Mesenteric fat pad (tissue), 1 donor: ENCODE data around the gene FBXL15. TPM values are rescaled to one million over a fixed set of nuclear protein-coding genes. Genes with fewer than 3 reads are reported as not detected.

Experiments
- DNase-seq: peaks from one replicate; pipeline ENCODE4 v3.0.0-alpha.2; 2020; ENCODE audit warnings: low spot score
- total RNA-seq: library from RNA; stranded (reverse); fragmentation: NEBNext Ultra II Directional; extraction: Animal tissue kit (Norgen Biotek cat#: 25700); gene quantifications from one replicate; pipeline ENCODE4 v1.2.1, GENCODE V29; 2021
- donor health status: DM: yes; HTN: yes; CAD: no.

The FBXL15 gene
- total RNA-seq, 1 donor from 2014 or later = 15.4 TPM

DNA sequence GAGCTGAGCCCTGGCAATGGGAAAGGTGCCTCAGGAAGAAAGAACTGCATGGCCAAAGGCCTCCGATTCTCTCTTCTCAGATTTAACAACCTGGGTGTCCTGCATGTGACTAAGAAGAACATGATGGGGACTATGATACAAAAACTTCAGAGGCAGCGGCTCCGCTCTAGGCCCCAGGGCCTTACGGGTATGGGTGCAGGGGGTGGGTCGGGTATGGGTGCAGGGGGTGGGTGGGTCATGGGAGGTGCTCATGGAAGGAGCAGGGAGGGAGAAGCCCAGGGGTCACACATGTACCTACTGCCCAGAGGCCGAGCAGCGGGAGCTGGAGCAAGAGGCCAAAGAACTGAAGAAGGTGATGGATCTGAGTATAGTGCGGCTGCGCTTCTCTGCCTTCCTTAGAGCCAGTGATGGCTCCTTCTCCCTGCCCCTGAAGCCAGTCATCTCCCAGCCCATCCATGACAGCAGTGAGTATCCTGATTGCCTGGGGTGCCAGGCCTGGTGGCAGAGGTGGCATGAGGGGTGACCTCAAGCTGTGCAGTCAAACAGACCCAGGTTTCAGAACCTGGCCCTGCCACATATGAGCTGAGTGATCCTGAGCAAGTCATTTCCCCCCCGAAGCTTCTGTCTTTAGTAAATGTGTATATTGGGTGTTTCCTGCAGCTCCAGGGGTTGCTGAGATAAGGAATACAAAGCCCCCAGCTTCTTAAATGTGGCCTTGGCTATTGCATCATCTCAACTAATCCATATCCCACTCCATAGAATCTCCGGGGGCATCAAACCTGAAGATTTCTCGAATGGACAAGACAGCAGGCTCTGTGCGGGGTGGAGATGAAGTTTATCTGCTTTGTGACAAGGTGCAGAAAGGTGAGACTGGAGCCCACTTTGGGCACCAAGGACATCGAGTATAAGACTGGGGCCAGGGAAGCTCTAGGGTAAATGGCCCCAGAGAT, 23.1 kb upstream of the FBXL15 start:
- no peak for DNase-seq

DNA sequence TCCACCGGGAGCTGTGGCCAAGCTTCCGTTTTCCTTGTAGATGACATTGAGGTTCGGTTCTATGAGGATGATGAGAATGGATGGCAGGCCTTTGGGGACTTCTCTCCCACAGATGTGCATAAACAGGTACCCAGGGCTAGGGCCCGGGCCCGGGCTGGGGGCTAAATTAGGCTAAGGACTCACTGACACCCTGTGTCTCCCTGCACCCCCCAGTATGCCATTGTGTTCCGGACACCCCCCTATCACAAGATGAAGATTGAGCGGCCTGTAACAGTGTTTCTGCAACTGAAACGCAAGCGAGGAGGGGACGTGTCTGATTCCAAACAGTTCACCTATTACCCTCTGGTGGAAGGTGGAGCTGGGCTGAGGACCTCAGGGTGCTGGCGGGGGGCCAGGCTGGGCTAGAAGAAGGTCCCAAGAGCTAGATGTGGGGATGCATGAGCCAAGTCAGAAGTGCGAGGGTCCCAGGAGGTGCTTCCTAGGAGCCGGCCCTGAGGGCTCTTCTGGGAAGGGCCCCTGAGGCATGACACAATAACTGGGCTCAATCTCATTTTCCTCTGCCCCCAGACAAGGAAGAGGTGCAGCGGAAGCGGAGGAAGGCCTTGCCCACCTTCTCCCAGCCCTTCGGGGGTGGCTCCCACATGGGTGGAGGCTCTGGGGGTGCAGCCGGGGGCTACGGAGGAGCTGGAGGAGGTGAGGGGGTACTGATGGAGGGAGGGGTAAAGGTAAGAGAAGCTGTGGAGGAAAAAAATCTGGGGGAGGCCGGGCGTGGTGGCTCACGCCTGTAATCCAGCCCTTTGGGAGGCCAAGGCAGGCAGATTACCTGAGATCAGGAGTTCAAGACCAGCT, 22.2 kb upstream of the FBXL15 start:
- no peak for DNase-seq

DNA sequence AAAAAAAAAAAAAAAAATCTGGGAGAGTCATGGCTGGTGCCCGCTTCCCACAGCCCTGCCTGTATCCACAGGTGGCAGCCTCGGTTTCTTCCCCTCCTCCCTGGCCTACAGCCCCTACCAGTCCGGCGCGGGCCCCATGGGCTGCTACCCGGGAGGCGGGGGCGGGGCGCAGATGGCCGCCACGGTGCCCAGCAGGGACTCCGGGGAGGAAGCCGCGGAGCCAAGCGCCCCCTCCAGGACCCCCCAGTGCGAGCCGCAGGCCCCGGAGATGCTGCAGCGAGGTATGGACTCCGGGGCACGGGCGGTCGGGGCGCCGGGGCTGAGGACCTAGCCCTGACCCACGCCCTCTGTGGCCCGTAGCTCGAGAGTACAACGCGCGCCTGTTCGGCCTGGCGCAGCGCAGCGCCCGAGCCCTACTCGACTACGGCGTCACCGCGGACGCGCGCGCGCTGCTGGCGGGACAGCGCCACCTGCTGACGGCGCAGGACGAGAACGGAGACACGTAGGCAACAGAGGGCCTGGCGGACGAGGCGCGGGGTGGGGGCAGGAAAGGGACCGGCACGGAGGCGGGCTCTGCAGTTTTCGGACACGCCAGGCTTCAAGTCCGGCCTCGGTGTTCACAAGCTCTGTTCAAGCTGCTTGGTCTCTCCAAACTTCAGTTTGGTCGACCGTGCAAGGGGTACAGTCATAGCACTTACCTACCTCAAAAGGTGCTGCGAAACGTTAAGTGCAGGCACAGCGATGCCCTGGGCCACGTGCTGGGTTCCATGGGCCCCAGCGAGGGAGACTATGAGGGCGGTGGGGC, 21.2 kb upstream of the FBXL15 start:
- peak; percentile 97 for DNase-seq

- DNase-seq = no peak
Measured at GRCh38 chr10:102400076-102400475, 20.6 kb upstream of the FBXL15 start.

GRCh38 chr10:102400598-102401341, 19.9 kb upstream of the FBXL15 start:
- no peak for DNase-seq

DNA sequence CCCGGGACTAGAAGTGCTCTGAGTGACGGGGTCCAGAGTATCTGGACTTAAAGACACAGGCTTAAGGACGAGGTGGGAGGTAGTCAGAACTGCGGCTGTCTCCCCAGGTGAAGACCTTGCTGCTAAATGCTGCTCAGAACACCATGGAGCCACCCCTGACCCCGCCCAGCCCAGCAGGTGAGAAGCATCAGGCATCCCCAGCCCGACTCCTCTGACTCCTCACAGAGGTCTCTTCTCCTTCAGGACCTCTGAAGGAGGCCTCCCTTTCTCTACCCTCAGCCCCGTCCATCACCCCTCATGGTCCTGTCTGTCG, 19.3 kb upstream of the FBXL15 start:
- no peak for DNase-seq

DNA sequence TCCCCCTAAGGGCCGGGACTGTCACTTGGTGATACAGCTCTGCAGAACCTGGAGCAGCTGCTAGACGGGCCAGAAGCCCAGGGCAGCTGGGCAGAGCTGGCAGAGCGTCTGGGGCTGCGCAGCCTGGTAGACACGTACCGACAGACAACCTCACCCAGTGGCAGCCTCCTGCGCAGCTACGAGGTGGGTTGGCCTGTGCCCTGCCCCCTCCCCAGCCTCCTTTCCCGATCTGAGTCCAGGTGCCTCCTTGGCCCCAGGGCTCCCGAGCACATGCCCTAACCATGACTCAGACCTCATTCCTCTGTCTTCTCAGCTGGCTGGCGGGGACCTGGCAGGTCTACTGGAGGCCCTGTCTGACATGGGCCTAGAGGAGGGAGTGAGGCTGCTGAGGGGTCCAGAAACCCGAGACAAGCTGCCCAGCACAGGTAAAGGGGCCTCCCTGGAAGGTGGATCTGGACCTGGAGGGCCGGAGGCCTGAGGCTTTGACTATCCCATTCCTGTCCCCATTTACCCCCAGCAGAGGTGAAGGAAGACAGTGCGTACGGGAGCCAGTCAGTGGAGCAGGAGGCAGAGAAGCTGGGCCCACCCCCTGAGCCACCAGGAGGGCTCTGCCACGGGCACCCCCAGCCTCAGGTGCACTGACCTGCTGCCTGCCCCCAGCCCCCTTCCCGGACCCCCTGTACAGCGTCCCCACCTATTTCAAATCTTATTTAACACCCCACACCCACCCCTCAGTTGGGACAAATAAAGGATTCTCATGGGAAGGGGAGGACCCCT, 18.7 kb upstream of the FBXL15 start:
- DNase-seq = no peak

GRCh38 chr10:102402512-102402896, 18.1 kb upstream of the FBXL15 start:
- DNase-seq = no peak

- DNase-seq = no peak
Measured at GRCh38 chr10:102403115-102403514, 17.5 kb upstream of the FBXL15 start.

- DNase-seq = no peak
Measured at GRCh38 chr10:102404361-102405107, 16.1 kb upstream of the FBXL15 start.

DNA sequence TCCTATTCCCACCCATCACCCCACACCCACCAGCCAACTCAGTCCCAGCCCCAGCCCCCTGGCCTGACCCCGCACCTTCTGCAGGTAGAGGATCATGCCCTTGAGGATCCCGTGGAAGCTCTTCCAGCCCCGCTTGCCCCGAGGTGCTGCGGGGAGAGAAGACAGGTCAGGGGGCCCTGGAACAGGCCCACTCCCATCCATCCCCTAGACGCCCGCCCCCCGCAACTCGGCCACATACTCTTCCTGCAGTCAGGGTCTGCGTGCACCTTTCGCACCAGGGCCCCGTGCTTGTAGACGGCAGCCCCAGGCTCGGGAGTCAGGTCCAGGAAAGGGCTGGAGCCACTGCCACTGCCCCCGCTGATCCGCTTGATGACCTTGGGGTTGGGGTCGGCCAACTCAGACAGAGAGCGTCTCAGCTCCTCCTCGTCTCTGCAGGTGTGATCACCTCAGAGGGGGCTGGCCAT, 15.5 kb upstream of the FBXL15 start:
- DNase-seq = no peak

DNA sequence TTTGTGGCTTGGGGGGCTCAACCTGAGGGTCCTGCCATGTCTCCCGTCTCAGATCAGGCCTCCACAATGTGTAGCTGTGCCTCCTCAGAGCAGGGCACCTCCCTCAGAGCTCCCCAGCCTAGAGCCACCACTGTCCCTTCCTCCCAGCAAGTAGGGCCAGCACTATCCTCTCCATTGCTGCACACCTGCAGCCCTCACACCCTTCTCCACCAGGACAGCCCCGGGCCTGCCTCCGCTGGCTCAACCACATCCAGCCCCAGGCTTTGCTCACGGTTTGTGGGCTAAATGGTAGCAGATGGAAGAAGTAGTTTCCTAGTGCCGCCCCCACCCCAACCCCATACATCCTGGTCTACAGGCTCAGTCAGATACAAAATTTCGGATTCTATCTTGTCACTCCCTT, 15.0 kb upstream of the FBXL15 start:
- DNase-seq = no peak

GRCh38 chr10:102406815-102407214, 13.8 kb upstream of the FBXL15 start:
- DNase-seq = no peak

GRCh38 chr10:102407425-102408130, 13.1 kb upstream of the FBXL15 start:
- no peak for DNase-seq

- no peak for DNase-seq
Measured at GRCh38 chr10:102408131-102408727, 12.4 kb upstream of the FBXL15 start.

DNA sequence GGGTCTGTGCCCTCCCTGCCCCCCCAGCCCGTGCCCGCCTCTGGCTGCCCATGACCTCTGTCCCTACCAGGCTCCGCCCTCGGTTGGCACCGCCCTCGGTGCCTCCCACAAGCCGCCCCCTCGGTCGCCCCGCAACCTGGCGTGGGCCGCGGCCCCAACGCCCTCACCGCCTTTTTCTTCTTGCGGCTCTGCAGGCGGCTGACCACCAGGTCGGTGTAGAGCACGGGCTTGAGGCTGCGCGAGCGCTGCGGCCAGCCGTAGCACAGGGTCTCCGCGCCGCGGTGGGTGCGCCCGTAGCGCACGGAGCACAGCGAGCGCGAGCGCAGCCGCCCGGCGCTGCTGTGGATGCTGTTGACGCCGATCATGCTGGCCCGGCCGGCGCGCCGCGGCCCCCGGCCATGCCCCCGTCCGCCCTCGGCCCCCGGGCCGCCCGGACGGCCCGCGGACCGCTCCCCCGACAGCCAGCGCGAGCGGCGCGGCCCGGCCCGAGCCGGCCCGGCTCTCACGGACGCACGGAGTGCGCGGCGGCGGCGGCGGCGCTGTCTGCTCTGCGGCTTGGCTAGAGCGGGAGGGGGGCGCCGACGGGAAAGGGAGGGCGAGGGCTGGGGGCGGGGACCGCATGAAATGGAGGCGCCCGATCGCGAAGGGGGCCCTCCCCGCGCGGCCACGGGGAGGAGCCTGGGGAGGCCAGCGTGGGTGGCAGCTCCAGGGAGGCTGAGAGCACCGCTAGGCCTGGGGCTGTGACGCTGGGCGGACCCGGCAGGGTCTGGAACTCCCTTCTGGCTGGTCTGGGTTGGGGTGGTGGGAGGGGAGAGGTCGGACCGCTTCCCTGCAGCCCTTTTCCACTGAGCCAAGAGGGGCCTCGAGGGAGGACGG, 11.7 kb upstream of the FBXL15 start:
- no peak for DNase-seq
